Right lobe of liver (tissue), 4 donors: ENCODE data around the gene SP140L.

Experiments used
- CTCF ChIP-seq, 4 donors: fragments of 200-600 bp in 3 of 4; fragments of 450-650 bp in 1 of 4; IDR thresholded peaks; one replicate each; pipeline versions ENCODE4 v1.5.1 to v1.8.0; 2016 to 2022; ENCODE audit warnings: antibody characterized with exemption in 4 of 4, mild to moderate bottlenecking in 2 of 4
- POLR2A ChIP-seq: fragments of 450-650 bp; IDR thresholded peaks from one replicate; pipeline ENCODE4 v1.6.1; 2017; ENCODE audit warnings: antibody characterized with exemption, mild to moderate bottlenecking
- donor health status: DM: no; HTN: no; CAD: no.
- donor health status: DM: no; HTN: no; CAD: no.
- donor health status: DM: no; HTN: yes; CAD: no.

- TF ChIP-seq CTCF (IDR thresholded peaks at IDR 0.05) (no peak), POLR2A (no peak)
These were observed 8.5 kb downstream of the SP140L start for GRCh38 chr2:230335461-230335863.
